CD4-positive, alpha-beta T cell (primary cell): ENCODE measurements around the gene KRT75. TPM values are rescaled to one million over a fixed set of nuclear protein-coding genes. Genes with fewer than 3 reads are reported as not detected.

Experiments
- ATAC-seq: fragments of 200-7000 bp; cut with Tn5 transposase; one replicate; pipeline ENCODE4 v1.10.0; 2022; ENCODE audit warnings: mild to moderate bottlenecking; ENCODE audit not compliant: poor library complexity
- CTCF ChIA-PET: fragments of 350-600 bp; sonication (Branson Sonifier 250); formaldehyde crosslinking; loops from one replicate; lab custom pipeline; 2021; ENCODE audit warnings: antibody characterized with exemption, inconsistent platforms; lab: Charles Lee
- POLR2A ChIA-PET: fragments of 350-600 bp; sonication (Branson Sonifier 250); formaldehyde crosslinking; loops from one replicate; lab custom pipeline; 2021; ENCODE audit warnings: antibody characterized with exemption, inconsistent platforms; lab: Charles Lee
- DNase-seq, 14 experiments: peaks; one replicate each; pipeline ENCODE4 v3.0.0-alpha.2; 2013 to 2020; ENCODE audit warnings: mixed read lengths in 2 of 14
- H3K27ac ChIP-seq, 2 donors: one replicate each; pipeline versions ENCODE4 v1.5.1 to v1.7.0; 2013; ENCODE audit warnings: low read length in 2 of 2, low read depth in 1 of 2, mild to moderate bottlenecking in 1 of 2
- H3K27me3 ChIP-seq, 2 experiments: 1 replicate in 1 of 2; 2 replicates in 1 of 2; pipeline versions ENCODE4 v1.6.1 to v1.7.0; 2013; ENCODE audit warnings: low read length in 2 of 2, control low read depth in 1 of 2, mild to moderate bottlenecking in 1 of 2, moderate library complexity in 1 of 2; ENCODE audit not compliant: insufficient read depth in 2 of 2, control insufficient read depth in 1 of 2
- H3K36me3 ChIP-seq: one replicate; pipeline ENCODE4 v1.6.1; 2013; ENCODE audit warnings: low read length, control low read depth; ENCODE audit not compliant: insufficient read depth
- H3K4me1 ChIP-seq: one replicate; pipeline ENCODE4 v1.6.1; 2013; ENCODE audit warnings: low read length, control low read depth; ENCODE audit not compliant: insufficient read depth
- H3K4me3 ChIP-seq: one replicate; pipeline ENCODE4 v1.5.1; 2013; ENCODE audit warnings: mild to moderate bottlenecking, low read length, moderate library complexity
- H3K9me3 ChIP-seq, 2 experiments: 1 replicate in 1 of 2; 2 replicates in 1 of 2; pipeline versions ENCODE4 v1.6.1 to v1.7.0; 2013; ENCODE audit warnings: low read length in 2 of 2, mild to moderate bottlenecking in 2 of 2, control low read depth in 1 of 2, moderate library complexity in 1 of 2; ENCODE audit not compliant: control insufficient read depth in 1 of 2, insufficient read depth in 1 of 2
- H3K27ac Mint-ChIP-seq: one replicate; pipeline ENCODE4 v1.8.0; 2020; ENCODE audit warnings: mixed read lengths
- H3K27me3 Mint-ChIP-seq: one replicate; pipeline ENCODE4 v1.8.0; 2021; ENCODE audit warnings: mixed read lengths
- H3K36me3 Mint-ChIP-seq: one replicate; pipeline ENCODE4 v1.8.0; 2021; ENCODE audit warnings: low read depth, mixed read lengths
- H3K4me1 Mint-ChIP-seq: one replicate; pipeline ENCODE4 v1.8.0; 2021; ENCODE audit warnings: low read depth, mixed read lengths
- H3K4me3 Mint-ChIP-seq: one replicate; pipeline ENCODE4 v1.8.0; 2020; ENCODE audit warnings: mild to moderate bottlenecking, mixed read lengths
- H3K9me3 Mint-ChIP-seq: one replicate; pipeline ENCODE4 v1.8.0; 2020; ENCODE audit warnings: mixed read lengths
- CTCF ChIP-seq: fragments of 200-600 bp; IDR thresholded peaks from one replicate; pipeline ENCODE4 v1.8.0; 2022; ENCODE audit warnings: antibody characterized with exemption, mild to moderate bottlenecking
- intact Hi-C, 2 experiments: fragments of 100-400 bp; cut with DNase I in 1 of 2; cut with micrococcal nuclease in 1 of 2; formaldehyde crosslinking; loops; one replicate each; pipeline versions ENCODE4 v1.15.1 to v1.9.0; 2023 to 2025; cut with DNase I, micrococcal nuclease
- total RNA-seq, 174 experiments: library from RNA in 2 of 174; stranded (reverse) in 2 of 174; gene quantifications; one replicate each; pipeline ENCODE4 v1.2.3 and lab custom pipeline; 2021 to 2026

Gene KRT75
- total RNA-seq, 2 experiments from 2014 or later: not detected

DNA sequence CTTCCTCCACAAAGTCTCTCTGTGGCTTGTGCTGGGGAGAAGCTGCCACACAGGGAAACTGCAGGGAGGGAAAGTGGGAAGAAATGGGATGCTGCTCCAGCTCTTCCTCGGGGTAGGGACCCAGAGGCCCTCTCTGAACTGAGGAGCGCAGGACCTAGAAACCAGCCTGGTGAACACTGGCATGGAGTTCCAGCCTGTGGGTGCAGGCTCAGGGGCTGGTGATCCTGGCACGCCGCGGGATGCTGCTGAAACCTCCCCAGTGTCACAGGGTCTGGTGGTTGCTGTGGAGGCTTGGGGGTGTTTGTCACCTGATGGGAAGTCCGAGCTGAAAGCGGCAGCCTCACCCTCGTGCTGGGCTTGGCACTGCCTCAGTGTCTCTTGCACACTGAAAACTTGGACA, 5.2 kb upstream of the KRT75 start:
- intact Hi-C loops: no loop called here
- no peaks in the 10 kb centered on the region for H3K36me3 ChIP-seq
- ChIA-PET CTCF (no interaction called here), POLR2A (no interaction called here)
- Mint-ChIP-seq H3K4me3 (no peak overlapping the region), H3K4me1 (no peaks in the 10 kb centered on the region), H3K36me3 (no peaks in the 10 kb centered on the region), H3K27me3 (peaks cover 60% of the 10 kb centered on the region), H3K27ac (no peak overlapping the region), H3K9me3 (no peaks in the 10 kb centered on the region)
- H3K4me3 ChIP-seq: no peak overlapping the region
- no peak for TF ChIP-seq CTCF
- ATAC-seq (no peak), DNase-seq (no peak)
- H3K27me3 ChIP-seq: peaks cover 6 to 10% of the 10 kb centered on the region in 2 experiments
- H3K27ac ChIP-seq: no peak overlapping the region
- no peaks in the 10 kb centered on the region for H3K4me1 ChIP-seq
- no peaks in the 10 kb centered on the region for H3K9me3 ChIP-seq

- Histone ChIP-seq H3K4me1 (no peaks in the 10 kb centered on the region), H3K27ac (no peak overlapping the region), H3K27me3 (peaks cover 4 to 6% of the 10 kb centered on the region in 2 experiments), H3K36me3 (no peaks in the 10 kb centered on the region), H3K4me3 (no peak overlapping the region), H3K9me3 (no peaks in the 10 kb centered on the region)
- intact Hi-C loops: no loop called here
- ATAC-seq: no peak
- Mint-ChIP-seq H3K9me3 (no peaks in the 10 kb centered on the region), H3K4me3 (no peak overlapping the region), H3K36me3 (no peaks in the 10 kb centered on the region), H3K4me1 (no peaks in the 10 kb centered on the region), H3K27ac (no peak overlapping the region), H3K27me3 (peaks cover 55% of the 10 kb centered on the region)
- CTCF ChIA-PET: no interaction called here
- TF ChIP-seq CTCF: no peak
- POLR2A ChIA-PET: no interaction called here
- DNase-seq: no peak
Measured at GRCh38 chr12:52438305-52439301, 4.4 kb upstream of the KRT75 start.

DNA sequence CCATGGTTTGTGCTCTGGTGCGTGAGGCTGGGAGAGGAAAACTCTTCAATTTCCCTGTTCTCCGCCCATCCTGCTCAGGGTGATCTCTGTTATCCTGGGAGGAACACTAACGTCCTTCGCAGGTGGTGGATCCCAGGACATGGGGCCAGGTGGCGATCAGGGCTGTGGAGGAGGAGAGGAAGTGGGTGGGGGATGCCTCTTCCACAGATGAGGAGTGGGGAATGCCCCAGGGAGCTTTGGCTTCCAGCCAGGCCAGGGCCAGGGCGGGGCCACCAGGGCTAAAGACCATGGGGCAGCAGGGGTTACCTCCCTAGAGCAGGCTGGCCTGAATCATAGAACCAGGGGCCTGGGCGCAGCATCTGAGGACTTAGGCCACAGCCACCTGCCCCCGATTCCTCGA, 3.3 kb upstream of the KRT75 start:
- H3K36me3 Mint-ChIP-seq: no peaks in the 10 kb centered on the region
- H3K4me3 Mint-ChIP-seq: no peak overlapping the region
- Histone ChIP-seq H3K36me3 (no peaks in the 10 kb centered on the region), H3K27ac (no peak overlapping the region), H3K27me3 (peaks cover 0 to 6% of the 10 kb centered on the region in 2 experiments), H3K4me3 (no peak overlapping the region), H3K9me3 (no peaks in the 10 kb centered on the region), H3K4me1 (no peaks in the 10 kb centered on the region)
- no peak for TF ChIP-seq CTCF
- H3K4me1 Mint-ChIP-seq: no peaks in the 10 kb centered on the region
- no peak overlapping the region for H3K27ac Mint-ChIP-seq
- ATAC-seq: no peak
- H3K27me3 Mint-ChIP-seq: peaks cover 50% of the 10 kb centered on the region
- no peaks in the 10 kb centered on the region for H3K9me3 Mint-ChIP-seq
- DNase-seq: no peak
- intact Hi-C loops: no loop called here
- ChIA-PET POLR2A (no interaction called here), CTCF (no interaction called here)
